ENCODE data around the gene KCNAB3. TPM values are rescaled to one million over a fixed set of nuclear protein-coding genes. Genes with fewer than 3 reads are reported as not detected.

KCNAB3 gene
- total and polyA plus RNA-seq, 9 of the 15 experiments (the other 6 are each of a cell fraction or from before 2014, with no cell fraction given), result 0.03 to 2.5 (median 1.1) TPM

- TF ChIP-seq ZBTB11 (CRISPR knock-in tag; IDR thresholded peaks at IDR 0.05) (0 out of 6 replicates have a peak, but pooled peaks of 1 of the 3 experiments have one; percentile 24), ZBTB1 (CRISPR knock-in tag; IDR thresholded peaks at IDR 0.05; ENCODE audit: borderline replicate concordance, low read depth) (no peak), WHSC1 (IDR thresholded peaks at IDR 0.05; ENCODE audit: low read length) (no peak), ESRRA (IDR thresholded peaks at IDR 0.05; ENCODE audit: borderline replicate concordance, low read depth) (no peak), CBX8 (IDR thresholded peaks at IDR 0.05; ENCODE audit: borderline replicate concordance, extremely low read depth, low read depth, low read length, poor library complexity, severe bottlenecking) (no peak), E2F4 (CRISPR knock-in tag; IDR thresholded peaks at IDR 0.05; ENCODE audit: low read depth) (no peak), CXXC5 (CRISPR knock-in tag; IDR thresholded peaks at IDR 0.05) (no peak), YY1 (IDR thresholded peaks at IDR 0.05; ENCODE audit: borderline replicate concordance in 1 of 3, control insufficient read depth in 1 of 3, extremely low read depth in 1 of 3, insufficient read depth in 3 of 3, insufficient read length in 1 of 3, insufficient replicate concordance in 2 of 3, low read depth in 1 of 3, low read length in 2 of 3) (peak in 1 of 3 experiments; percentile 20), RFX7 (CRISPR knock-in tag; IDR thresholded peaks at IDR 0.05) (no peak), EGR1 (conservative IDR thresholded peaks at IDR 0.05) (peak; percentile 48), NR4A1 (CRISPR knock-in tag; IDR thresholded peaks at IDR 0.05) (no peak), NR4A1 (tag; IDR thresholded peaks at IDR 0.05) (no peak), TGIF2 (CRISPR knock-in tag; IDR thresholded peaks at IDR 0.05) (no peak), ZNF217 (CRISPR knock-in tag; IDR thresholded peaks at IDR 0.05) (no peak), PHB (CRISPR knock-in tag; IDR thresholded peaks at IDR 0.05) (no peak)
Observed at GRCh38 chr17:7884581-7885366, 44.9 kb downstream of the KCNAB3 start (continued).

Measured in K562 (cell line).